HPDE6-E6E7 (cell line): Measurements from ENCODE around the gene LMTK2.
A peak's percentile ranks its signal among the peaks of the same experiment; 100 is the strongest.

Experiments used
- DNase-seq: peaks from one replicate; pipeline ENCODE4 v3.0.0; 2011; ENCODE audit warnings: missing footprints; ENCODE audit errors: extremely low spot score

LMTK2 gene

GRCh38 chr7:98175260-98175940, 68.7 kb downstream of the LMTK2 start:
- DNase-seq = no peak

GRCh38 chr7:98177553-98177952, 70.9 kb downstream of the LMTK2 start:
- no peak for DNase-seq

DNA sequence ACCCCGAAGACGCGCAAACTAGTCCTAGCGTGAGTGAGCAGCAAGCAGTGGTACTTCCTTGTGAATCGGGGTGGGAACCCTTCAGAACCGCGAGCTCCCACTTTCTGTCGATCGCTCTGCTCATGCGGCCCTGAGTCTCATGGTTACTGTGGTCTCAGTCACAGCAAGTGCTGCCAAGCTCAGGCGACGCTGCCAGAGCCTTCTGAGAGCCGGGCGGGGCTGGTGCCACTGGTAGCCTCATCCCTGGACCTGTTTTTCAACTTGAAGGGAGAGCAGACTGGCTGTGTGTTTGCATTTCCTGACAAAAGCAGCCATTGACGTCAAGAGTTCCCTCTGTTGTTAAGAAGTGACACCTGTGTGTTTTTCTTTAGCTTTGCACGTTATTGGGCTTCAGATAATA, 71.7 kb downstream of the LMTK2 start:
- peak; percentile 31 for DNase-seq

- DNase-seq = no peak
Observed at GRCh38 chr7:98178762-98179490, 72.3 kb downstream of the LMTK2 start.

- no peak for DNase-seq
Observed at GRCh38 chr7:98180751-98181150, 74.1 kb downstream of the LMTK2 start.

DNA sequence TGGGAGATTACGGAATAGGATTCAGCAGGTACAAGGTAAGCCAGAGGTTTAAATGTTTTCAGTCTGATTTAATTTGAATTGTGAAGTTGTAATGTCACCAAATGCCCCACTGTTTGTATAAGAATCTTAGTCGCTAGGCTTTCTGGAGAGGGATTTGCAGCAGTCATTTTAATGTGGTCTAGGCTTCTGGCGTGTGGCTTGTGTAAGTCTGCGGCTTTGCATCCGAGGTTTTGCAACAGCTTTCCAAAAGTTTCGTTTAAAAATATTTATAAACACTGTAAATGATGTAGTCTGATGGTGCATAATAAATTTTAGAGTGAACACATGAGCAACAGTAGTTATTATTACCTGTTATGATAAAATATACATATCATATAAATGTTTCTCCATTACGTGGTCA, 78.4 kb downstream of the LMTK2 start:
- no peak for DNase-seq

GRCh38 chr7:98186452-98187137, 79.9 kb downstream of the LMTK2 start:
- no peak for DNase-seq

GRCh38 chr7:98187138-98187502, 80.5 kb downstream of the LMTK2 start:
- no peak for DNase-seq

DNA sequence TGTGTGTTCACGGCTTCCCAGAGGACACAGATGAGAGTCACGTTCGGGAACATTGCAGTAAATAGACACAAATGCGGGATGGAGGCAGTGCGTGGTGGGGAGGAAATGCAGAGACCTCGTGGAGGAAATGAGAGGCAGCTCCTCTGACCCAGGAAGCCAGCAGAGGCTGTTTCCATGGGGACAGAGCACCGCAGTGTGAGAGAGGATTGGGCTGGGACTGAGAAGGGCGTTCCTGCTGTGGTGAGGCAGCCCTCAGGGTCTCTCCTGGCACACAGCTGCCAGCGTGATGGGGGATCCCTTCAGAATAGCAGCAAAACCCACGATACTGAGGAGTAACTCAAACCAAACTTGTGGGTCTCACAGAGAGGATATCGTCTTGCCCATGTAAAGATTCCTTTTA, 82.9 kb downstream of the LMTK2 start:
- no peak for DNase-seq

DNA sequence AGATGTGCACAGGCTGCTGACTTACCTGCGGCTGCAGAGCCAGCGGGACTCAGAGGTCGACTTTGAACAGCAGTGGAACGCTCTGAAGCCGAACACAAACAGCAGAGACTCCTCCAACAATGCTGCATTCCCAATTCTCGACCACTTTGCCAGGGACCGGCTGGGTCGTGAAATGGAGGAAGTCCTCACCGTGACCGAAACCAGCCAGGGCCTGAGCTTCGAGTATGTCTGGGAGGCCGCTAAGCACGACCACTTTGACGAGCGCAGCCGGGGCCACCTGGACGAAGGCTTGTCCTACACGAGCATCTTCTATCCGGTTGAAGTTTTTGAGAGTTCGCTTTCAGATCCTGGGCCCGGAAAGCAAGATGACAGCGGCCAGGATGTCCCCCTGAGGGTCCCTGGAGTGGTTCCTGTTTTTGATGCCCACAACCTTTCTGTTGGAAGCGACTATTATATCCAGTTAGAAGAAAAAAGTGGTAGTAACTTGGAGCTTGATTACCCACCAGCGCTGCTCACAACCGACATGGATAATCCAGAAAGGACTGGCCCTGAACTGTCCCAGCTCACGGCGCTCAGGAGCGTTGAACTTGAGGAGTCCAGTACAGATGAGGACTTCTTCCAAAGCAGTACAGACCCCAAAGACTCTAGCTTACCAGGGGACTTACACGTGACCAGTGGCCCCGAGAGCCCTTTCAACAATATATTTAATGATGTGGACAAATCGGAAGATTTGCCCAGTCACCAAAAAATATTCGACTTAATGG, 85.2 kb downstream of the LMTK2 start:
- DNase-seq = no peak

DNA sequence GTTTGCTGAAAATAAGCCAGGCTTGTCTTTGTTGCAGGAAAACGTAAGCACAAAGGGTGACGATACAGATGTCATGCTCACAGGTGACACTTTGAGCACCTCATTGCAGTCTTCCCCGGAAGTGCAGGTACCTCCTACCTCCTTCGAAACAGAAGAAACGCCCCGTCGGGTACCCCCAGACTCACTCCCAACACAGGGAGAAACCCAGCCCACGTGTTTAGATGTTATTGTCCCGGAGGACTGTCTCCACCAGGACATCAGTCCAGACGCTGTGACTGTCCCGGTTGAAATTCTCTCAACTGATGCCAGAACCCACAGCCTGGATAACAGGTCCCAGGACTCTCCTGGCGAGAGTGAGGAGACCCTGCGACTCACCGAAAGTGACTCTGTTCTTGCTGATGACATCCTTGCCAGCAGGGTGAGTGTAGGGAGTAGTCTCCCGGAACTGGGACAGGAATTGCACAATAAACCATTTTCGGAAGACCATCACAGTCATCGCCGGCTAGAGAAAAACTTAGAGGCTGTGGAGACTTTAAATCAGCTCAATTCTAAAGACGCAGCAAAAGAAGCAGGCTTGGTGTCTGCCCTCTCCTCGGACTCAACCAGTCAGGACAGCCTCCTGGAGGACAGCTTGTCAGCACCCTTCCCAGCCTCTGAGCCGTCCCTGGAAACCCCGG, 86.3 kb downstream of the LMTK2 start:
- no peak for DNase-seq

DNA sequence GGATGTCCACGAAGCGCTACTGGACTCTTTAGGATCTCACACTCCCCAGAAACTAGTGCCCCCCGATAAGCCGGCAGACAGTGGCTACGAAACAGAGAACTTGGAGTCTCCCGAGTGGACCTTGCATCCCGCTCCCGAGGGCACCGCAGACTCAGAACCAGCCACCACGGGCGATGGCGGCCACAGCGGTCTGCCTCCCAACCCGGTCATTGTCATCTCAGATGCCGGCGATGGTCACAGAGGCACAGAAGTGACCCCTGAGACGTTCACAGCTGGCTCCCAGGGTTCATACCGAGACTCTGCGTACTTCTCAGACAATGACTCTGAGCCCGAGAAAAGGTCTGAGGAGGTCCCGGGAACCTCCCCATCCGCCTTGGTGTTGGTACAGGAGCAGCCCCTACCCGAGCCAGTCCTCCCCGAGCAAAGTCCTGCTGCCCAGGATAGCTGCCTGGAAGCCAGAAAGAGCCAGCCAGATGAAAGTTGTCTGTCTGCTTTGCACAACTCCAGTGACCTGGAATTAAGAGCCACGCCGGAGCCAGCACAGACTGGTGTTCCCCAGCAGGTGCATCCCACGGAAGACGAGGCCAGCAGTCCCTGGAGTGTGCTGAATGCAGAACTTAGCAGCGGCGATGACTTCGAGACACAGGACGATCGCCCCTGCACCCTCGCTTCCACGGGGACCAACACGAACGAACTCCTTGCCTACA, 87.0 kb downstream of the LMTK2 start:
- DNase-seq = no peak

- DNase-seq = no peak
Observed at GRCh38 chr7:98194186-98194585, 87.5 kb downstream of the LMTK2 start.

GRCh38 chr7:98194672-98195457, 88.2 kb downstream of the LMTK2 start:
- no peak for DNase-seq

- no peak for DNase-seq
Observed at GRCh38 chr7:98196706-98197605, 90.3 kb downstream of the LMTK2 start.

DNA sequence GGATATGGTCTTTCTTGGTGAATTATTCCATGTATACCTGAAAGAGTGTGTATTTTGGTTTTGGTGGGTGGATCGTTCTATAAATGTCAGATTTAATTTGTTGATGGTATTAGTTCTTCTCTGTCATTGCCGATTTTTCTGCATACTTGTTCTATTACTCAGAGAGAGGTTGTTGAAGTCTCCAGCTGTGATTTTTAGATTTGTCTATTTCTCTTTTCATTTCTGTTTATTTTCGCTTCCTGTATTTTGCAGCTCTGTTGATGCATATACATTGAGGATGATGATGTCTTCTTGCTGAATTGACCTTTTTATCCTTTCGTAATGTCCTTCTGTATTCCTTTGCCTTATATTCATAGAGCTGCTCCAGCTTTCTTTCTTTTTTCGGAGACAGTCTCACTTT, 92.5 kb downstream of the LMTK2 start:
- DNase-seq = no peak

GRCh38 chr7:98200364-98200763, 93.7 kb downstream of the LMTK2 start:
- no peak for DNase-seq

- DNase-seq = no peak
Observed at GRCh38 chr7:98202367-98203195, 95.9 kb downstream of the LMTK2 start.
